IPS-NIHi11 (cell line): Measurements from ENCODE around the gene RGS7BP.
A peak's percentile ranks its signal among the peaks of the same experiment; 100 is the strongest.

Source experiments
- DNase-seq: peaks from one replicate; pipeline ENCODE4 v3.0.0; 2012; ENCODE audit warnings: mixed read lengths, low spot score

Gene RGS7BP

GRCh38 chr5:64505769-64506566 lies at the start of gene RGS7BP:
TSS of gene RGS7BP (plus strand) at chr5:64506015. CDS start at chr5:64506625, 610 bp downstream.
- peak; percentile 69 for DNase-seq

GRCh38 chr5:64457846-64458245 lies 48.0 kb upstream of the RGS7BP start:
- no peak for DNase-seq

- DNase-seq: no peak
Observed at GRCh38 chr5:64458948-64459347, 46.9 kb upstream of the RGS7BP start.

- no peak for DNase-seq
Observed at GRCh38 chr5:64462391-64462790, 43.4 kb upstream of the RGS7BP start.

GRCh38 chr5:64486163-64486562 lies 19.7 kb upstream of the RGS7BP start:
- DNase-seq: no peak

- no peak for DNase-seq
Observed at GRCh38 chr5:64487283-64487682, 18.5 kb upstream of the RGS7BP start.

- DNase-seq: no peak
Observed at GRCh38 chr5:64489857-64490256, 16.0 kb upstream of the RGS7BP start.

- DNase-seq: peak; percentile 50
Observed at GRCh38 chr5:64497386-64497785, 8.4 kb upstream of the RGS7BP start.

GRCh38 chr5:64502196-64502595 lies 3.6 kb upstream of the RGS7BP start:
- peak; percentile 31 for DNase-seq

GRCh38 chr5:64506567-64507263 lies 900 bp downstream of the RGS7BP start:
- peak; percentile 24 for DNase-seq

GRCh38 chr5:64507264-64507605 lies 1.4 kb downstream of the RGS7BP start:
- DNase-seq: no peak

GRCh38 chr5:64509828-64510227 lies 4.0 kb downstream of the RGS7BP start:
- no peak for DNase-seq

GRCh38 chr5:64513492-64513891 lies 7.7 kb downstream of the RGS7BP start:
- no peak for DNase-seq

- DNase-seq: no peak
Observed at GRCh38 chr5:64514612-64515011, 8.8 kb downstream of the RGS7BP start.

GRCh38 chr5:64516216-64516615 lies 10.4 kb downstream of the RGS7BP start:
- DNase-seq: no peak

GRCh38 chr5:64518793-64519192 lies 13.0 kb downstream of the RGS7BP start:
- DNase-seq: no peak

- DNase-seq: no peak
Observed at GRCh38 chr5:64519263-64519662, 13.4 kb downstream of the RGS7BP start.

GRCh38 chr5:64526734-64527439 lies 21.1 kb downstream of the RGS7BP start:
- DNase-seq: no peak

- DNase-seq: no peak
Observed at GRCh38 chr5:64530076-64530475, 24.3 kb downstream of the RGS7BP start.

- no peak for DNase-seq
Observed at GRCh38 chr5:64532212-64532611, 26.4 kb downstream of the RGS7BP start.

GRCh38 chr5:64532657-64533056 lies 26.8 kb downstream of the RGS7BP start:
- peak; percentile 22 for DNase-seq

- no peak for DNase-seq
Observed at GRCh38 chr5:64534033-64534432, 28.2 kb downstream of the RGS7BP start.

GRCh38 chr5:64557911-64558310 lies 52.1 kb downstream of the RGS7BP start:
- DNase-seq: no peak
